ENCODE data around the gene WDR6. TPM values are rescaled to one million over a fixed set of nuclear protein-coding genes. Genes with fewer than 3 reads are reported as not detected.

The WDR6 gene
- polyA plus RNA-seq, 2 donors, result 64.5 to 79.0 TPM

DNA sequence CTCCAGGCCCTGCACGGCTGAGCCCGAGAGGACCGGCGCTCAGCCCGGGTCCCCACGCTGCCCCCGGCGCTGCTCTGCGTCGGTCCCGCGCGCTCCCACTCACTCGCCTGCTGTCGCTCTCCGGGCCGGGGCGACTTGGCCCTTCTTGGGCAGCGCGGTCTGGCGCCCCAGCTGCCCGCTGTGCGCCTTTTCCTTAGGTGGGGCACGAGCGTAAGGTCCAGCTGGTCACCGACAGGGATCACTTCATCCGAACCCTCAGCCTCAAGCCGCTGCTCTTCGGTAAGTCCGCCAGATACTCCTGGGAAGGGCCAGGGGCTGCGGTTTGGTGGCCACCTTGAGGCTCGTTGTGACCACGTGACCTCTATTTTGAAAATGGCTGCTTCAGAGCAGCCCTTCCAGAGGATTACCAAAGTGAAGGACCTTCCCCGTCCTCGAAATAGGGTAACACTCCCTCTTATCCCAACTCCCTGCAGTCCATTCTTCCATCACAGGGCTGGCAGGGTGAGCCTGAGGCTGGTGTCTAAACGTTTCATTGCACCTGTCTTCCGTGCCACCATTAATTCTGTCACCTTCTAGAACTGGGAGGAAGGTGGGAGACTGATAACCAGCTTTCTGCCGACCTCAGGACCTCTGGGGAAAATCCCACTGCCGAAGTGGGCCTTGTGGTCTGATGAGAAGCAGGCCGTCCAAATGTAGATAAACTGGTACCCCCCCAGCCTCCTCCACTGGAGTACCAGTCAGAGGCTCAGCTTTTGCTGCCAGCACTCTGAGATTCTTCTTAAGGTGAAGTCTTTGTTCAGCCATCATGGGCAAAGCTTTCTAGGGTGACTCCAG, 16.3 kb upstream of the WDR6 start:
- WGBS, 2 donors, result 4 to 6% methylated on average over 34 to 40 of the region's 40 CpGs
- peak overlapping the region; percentile 88 to 91 for H3K4me3 ChIP-seq (ENCODE audit: low read depth in 1 of 2, low read length in 2 of 2)
- peaks cover 3 to 12% of the 10 kb centered on the region in 2 donors for H3K4me1 ChIP-seq (ENCODE audit: control insufficient read depth in 2 of 2, insufficient read depth in 2 of 2, low read length in 1 of 2)
- peaks cover 0 to 2% of the 10 kb centered on the region in 2 donors for H3K36me3 ChIP-seq (ENCODE audit: control insufficient read depth in 2 of 2, insufficient read depth in 2 of 2, low read length in 1 of 2)
- H3K27ac ChIP-seq (ENCODE audit: low read depth in 2 of 2, low read length in 1 of 2), result peak overlapping the region; percentile 92 to 95
- H3K9me3 ChIP-seq (ENCODE audit: control insufficient read depth in 2 of 2, insufficient read depth in 1 of 2, low read depth in 1 of 2, low read length in 1 of 2), result no peaks in the 10 kb centered on the region
- H3K27me3 ChIP-seq (ENCODE audit: control insufficient read depth in 1 of 2, insufficient read depth in 2 of 2, low read length in 2 of 2), result no peaks in the 10 kb centered on the region

DNA sequence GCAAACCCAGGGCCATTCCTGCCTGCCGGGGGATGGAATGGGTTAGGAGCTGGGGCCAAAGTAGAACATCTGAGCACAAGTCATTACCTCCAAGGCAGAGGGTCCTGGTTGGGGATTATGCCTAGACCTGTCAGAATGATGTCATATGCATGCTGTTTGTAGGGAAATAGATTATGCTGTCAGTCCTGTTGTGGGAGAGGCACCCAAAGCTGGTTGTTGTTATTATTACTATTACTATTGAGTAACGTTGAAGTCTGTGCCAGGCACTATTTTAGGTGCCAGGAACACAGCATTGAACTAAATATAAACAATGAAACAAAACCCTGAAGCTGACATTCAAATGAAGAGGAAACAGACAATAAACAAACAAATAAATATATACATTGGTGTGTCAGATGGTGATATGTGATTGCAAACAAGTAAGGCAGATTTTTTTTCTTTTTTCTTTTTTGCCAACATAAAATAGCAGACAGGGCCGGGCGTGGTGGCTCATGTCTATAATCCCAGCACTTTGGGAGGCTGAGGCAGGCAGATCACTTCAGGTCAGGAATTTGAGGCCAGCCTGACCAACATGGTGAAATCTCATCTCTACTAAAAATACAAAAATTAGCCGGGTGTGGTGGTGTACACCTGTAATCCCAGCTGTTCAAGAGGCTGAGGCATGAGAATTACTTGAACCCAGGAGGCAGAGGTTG, 15.2 kb upstream of the WDR6 start:
- WGBS, 2 donors, result 61 to 66% methylated on average over 5 of the region's 5 CpGs
- Histone ChIP-seq H3K27ac (ENCODE audit: low read depth in 2 of 2, low read length in 1 of 2) (peak overlapping the region in 1 of 2 donors; percentile 37), H3K4me3 (ENCODE audit: low read depth in 1 of 2, low read length in 2 of 2) (no peak overlapping the region), H3K27me3 (ENCODE audit: control insufficient read depth in 1 of 2, insufficient read depth in 2 of 2, low read length in 2 of 2) (no peaks in the 10 kb centered on the region), H3K36me3 (ENCODE audit: control insufficient read depth in 2 of 2, insufficient read depth in 2 of 2, low read length in 1 of 2) (peaks cover 0 to 6% of the 10 kb centered on the region in 2 donors), H3K9me3 (ENCODE audit: control insufficient read depth in 2 of 2, insufficient read depth in 1 of 2, low read depth in 1 of 2, low read length in 1 of 2) (no peaks in the 10 kb centered on the region), H3K4me1 (ENCODE audit: control insufficient read depth in 2 of 2, insufficient read depth in 2 of 2, low read length in 1 of 2) (peaks cover 3 to 12% of the 10 kb centered on the region in 2 donors)

DNA sequence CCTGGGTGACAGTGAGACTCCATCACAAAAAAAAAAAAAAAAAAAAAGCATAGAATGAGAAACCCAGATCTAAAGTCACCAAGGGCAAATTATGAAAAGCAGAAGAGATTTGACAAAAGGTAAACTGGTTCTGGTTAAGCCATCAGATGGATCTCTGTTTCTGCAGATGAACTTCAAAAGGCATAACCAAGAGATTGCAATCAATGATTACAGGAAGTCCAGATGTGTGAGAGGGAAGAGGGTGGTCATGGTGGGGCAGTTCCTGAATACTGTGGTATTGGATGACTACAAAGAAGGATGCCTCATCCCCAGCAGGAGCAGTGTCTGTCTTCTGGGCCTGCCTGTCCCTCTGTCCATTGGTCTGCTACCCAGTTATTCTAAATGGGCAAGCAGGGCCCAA, 13.4 kb upstream of the WDR6 start:
- H3K9me3 ChIP-seq (ENCODE audit: control insufficient read depth in 2 of 2, insufficient read depth in 1 of 2, low read depth in 1 of 2, low read length in 1 of 2), result no peaks in the 10 kb centered on the region
- no peaks in the 10 kb centered on the region for H3K27me3 ChIP-seq (ENCODE audit: control insufficient read depth in 1 of 2, insufficient read depth in 2 of 2, low read length in 2 of 2)
- no peak overlapping the region for H3K27ac ChIP-seq (ENCODE audit: low read depth in 2 of 2, low read length in 1 of 2)
- no peak overlapping the region for H3K4me3 ChIP-seq (ENCODE audit: low read depth in 1 of 2, low read length in 2 of 2)
- peaks cover 3 to 12% of the 10 kb centered on the region in 2 donors for H3K4me1 ChIP-seq (ENCODE audit: control insufficient read depth in 2 of 2, insufficient read depth in 2 of 2, low read length in 1 of 2)
- peaks cover 0 to 6% of the 10 kb centered on the region in 2 donors for H3K36me3 ChIP-seq (ENCODE audit: control insufficient read depth in 2 of 2, insufficient read depth in 2 of 2, low read length in 1 of 2)

DNA sequence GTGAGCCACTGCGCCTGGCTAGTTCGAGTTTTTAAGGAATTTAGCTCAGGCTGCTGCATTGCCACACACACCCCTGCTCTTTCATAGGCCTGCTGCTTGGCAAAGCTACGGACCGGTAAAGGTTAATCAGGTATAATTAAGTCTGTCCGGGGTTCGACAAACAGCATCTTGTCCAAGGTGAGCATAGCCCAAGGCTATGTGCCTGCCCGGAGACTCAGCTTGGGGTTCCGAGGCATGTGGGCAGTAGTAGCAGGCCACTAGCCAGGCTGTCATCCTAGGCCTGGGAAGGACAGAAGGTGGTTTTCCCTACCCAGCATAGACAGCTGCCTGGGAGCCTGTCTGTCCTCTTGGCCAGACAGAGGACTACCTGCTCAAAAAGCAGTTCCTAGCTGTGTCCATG, 10.6 kb upstream of the WDR6 start:
- Histone ChIP-seq H3K9me3 (ENCODE audit: control insufficient read depth in 2 of 2, insufficient read depth in 1 of 2, low read depth in 1 of 2, low read length in 1 of 2) (no peaks in the 10 kb centered on the region), H3K36me3 (ENCODE audit: control insufficient read depth in 2 of 2, insufficient read depth in 2 of 2, low read length in 1 of 2) (peaks cover 0 to 6% of the 10 kb centered on the region in 2 donors), H3K27ac (ENCODE audit: low read depth in 2 of 2, low read length in 1 of 2) (no peak overlapping the region), H3K27me3 (ENCODE audit: control insufficient read depth in 1 of 2, insufficient read depth in 2 of 2, low read length in 2 of 2) (no peaks in the 10 kb centered on the region), H3K4me3 (ENCODE audit: low read depth in 1 of 2, low read length in 2 of 2) (no peak overlapping the region), H3K4me1 (ENCODE audit: control insufficient read depth in 2 of 2, insufficient read depth in 2 of 2, low read length in 1 of 2) (peaks cover 0 to 2% of the 10 kb centered on the region in 2 donors)
- 90 to 93% methylated on average over 8 of the region's 8 CpGs for WGBS, 2 donors

DNA sequence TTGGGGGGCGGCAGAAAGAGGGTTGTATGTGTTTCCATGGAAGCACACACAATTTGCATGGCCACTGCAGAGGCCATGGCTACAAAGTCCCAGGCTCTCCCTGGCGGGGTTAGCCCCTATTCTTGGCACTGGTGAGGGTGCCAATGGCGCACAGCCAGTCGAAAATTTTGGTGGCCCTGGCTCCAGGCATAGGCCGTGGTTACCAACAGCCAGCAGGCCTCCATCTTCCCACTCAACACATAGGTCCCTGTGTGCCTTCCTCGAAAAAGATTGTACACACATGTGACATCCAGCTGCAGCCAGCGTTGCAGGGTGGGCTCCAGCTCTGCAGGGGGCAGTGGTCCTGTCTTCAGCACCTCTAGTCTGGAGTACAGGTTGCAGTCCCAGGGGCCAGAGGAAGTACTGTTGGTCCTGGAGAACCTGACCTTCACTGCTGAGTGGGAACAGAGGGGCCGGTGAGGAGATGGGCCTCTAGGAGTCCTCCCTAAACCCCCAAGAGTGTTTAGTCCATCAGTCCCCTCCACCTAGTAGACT, 10.0 kb upstream of the WDR6 start:
- H3K36me3 ChIP-seq (ENCODE audit: control insufficient read depth in 2 of 2, insufficient read depth in 2 of 2, low read length in 1 of 2), result peaks cover 0 to 6% of the 10 kb centered on the region in 2 donors
- WGBS, 2 donors, result 84 to 86% methylated on average over 8 of the region's 8 CpGs

DNA sequence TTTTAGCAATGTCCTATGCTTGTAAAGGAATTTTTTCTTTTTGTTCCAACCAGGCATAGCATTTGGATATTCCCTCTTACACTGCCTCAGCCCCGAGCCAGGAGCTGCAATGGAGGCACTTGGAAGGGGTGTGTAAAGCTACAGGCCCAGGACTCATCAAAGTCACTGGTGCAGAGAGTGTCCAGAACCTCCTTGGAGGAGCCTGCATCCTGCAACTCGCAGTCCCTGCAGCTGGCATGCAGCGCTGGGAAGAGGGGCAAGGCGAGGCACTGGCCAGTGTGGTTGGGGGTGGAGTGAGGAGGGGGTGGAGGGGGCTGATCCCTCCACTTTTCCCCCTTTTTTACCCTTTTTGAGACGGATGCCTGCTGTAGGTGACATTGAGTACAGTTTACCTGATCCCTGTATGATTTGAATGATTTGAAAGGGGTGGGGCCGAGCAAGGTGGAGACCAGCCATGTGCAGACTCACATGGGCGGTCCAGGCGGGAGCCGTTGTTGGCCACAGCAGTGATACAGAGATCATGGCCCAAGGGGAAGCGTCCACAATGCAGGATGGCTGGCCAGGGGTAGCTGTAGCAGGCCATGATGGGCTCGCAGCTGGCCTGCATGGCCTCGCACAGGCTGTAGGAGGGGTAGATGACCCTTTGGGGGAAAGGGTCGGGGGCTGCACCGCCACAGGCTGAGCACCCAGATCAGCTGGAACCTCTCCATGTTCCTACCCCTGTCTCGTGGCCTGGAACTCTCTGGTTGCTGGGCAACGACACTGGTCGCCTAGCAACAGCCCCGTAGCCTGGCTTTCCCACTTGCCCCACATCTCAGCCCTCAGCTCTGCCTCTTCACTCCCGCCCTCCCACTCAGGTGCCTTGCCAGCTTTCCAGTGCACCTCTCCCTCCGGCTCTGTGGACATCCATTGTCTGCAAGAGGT, 9.2 kb upstream of the WDR6 start:
- peaks cover 0 to 6% of the 10 kb centered on the region in 2 donors for H3K36me3 ChIP-seq (ENCODE audit: control insufficient read depth in 2 of 2, insufficient read depth in 2 of 2, low read length in 1 of 2)
- WGBS, 2 donors, result 79 to 81% methylated on average over 20 of the region's 20 CpGs

More for the DNA sequence above, 10.0 kb upstream of the WDR6 start:
- Histone ChIP-seq H3K9me3 (ENCODE audit: control insufficient read depth in 2 of 2, insufficient read depth in 1 of 2, low read depth in 1 of 2, low read length in 1 of 2) (no peaks in the 10 kb centered on the region), H3K27me3 (ENCODE audit: control insufficient read depth in 1 of 2, insufficient read depth in 2 of 2, low read length in 2 of 2) (no peaks in the 10 kb centered on the region), H3K4me3 (ENCODE audit: low read depth in 1 of 2, low read length in 2 of 2) (no peak overlapping the region), H3K4me1 (ENCODE audit: control insufficient read depth in 2 of 2, insufficient read depth in 2 of 2, low read length in 1 of 2) (no peaks in the 10 kb centered on the region), H3K27ac (ENCODE audit: low read depth in 2 of 2, low read length in 1 of 2) (no peak overlapping the region)

DNA sequence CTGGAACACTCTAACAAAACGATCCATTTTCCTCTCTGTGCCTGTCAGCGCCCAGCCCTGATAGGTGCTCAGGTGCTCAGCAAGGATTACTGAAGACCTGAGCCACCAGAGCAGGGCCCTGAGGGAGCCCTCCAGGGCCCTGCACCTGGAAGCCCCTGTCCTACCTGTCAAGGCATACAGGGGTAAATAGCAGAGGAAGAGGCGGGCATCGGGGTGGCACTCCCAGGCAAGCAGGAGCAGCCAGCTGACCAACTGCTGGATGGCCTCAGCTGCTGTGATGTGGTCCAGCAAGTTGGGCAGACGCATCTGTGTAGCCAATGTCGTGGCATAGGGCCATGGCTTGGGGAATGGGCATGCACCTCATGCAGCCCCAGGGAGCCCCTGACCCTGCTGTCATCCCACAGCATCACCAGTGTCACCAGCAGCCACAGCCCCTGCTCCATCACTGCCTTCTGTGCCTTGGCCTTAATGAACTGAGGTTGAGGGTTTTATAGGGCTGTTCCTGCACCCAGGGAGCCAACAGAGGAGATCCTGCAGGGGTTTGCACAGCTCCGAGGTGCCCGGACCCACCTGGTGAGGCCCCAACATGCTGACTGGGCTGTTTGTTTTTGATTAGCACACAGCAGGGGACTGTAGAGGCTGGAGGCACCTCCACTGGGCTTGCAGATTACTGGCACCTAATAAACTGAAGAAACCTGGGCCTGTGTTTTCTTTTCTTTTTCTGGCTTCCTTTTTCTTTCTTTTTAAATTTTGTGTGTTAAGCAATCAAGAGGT, 7.9 kb upstream of the WDR6 start:
- H3K9me3 ChIP-seq (ENCODE audit: control insufficient read depth in 2 of 2, insufficient read depth in 1 of 2, low read depth in 1 of 2, low read length in 1 of 2), result no peaks in the 10 kb centered on the region
- H3K4me3 ChIP-seq (ENCODE audit: low read depth in 1 of 2, low read length in 2 of 2), result no peak overlapping the region
- H3K36me3 ChIP-seq (ENCODE audit: control insufficient read depth in 2 of 2, insufficient read depth in 2 of 2, low read length in 1 of 2), result peaks cover 0 to 6% of the 10 kb centered on the region in 2 donors
- 85% methylated on average over 8 of the region's 8 CpGs for WGBS, 2 donors
- no peaks in the 10 kb centered on the region for H3K4me1 ChIP-seq (ENCODE audit: control insufficient read depth in 2 of 2, insufficient read depth in 2 of 2, low read length in 1 of 2)
- H3K27ac ChIP-seq (ENCODE audit: low read depth in 2 of 2, low read length in 1 of 2), result no peak overlapping the region
- no peaks in the 10 kb centered on the region for H3K27me3 ChIP-seq (ENCODE audit: control insufficient read depth in 1 of 2, insufficient read depth in 2 of 2, low read length in 2 of 2)

More for the DNA sequence above, 9.2 kb upstream of the WDR6 start:
- H3K4me1 ChIP-seq (ENCODE audit: control insufficient read depth in 2 of 2, insufficient read depth in 2 of 2, low read length in 1 of 2), result no peaks in the 10 kb centered on the region
- H3K9me3 ChIP-seq (ENCODE audit: control insufficient read depth in 2 of 2, insufficient read depth in 1 of 2, low read depth in 1 of 2, low read length in 1 of 2), result no peaks in the 10 kb centered on the region
- no peaks in the 10 kb centered on the region for H3K27me3 ChIP-seq (ENCODE audit: control insufficient read depth in 1 of 2, insufficient read depth in 2 of 2, low read length in 2 of 2)
- no peak overlapping the region for H3K4me3 ChIP-seq (ENCODE audit: low read depth in 1 of 2, low read length in 2 of 2)
- H3K27ac ChIP-seq (ENCODE audit: low read depth in 2 of 2, low read length in 1 of 2), result no peak overlapping the region

DNA sequence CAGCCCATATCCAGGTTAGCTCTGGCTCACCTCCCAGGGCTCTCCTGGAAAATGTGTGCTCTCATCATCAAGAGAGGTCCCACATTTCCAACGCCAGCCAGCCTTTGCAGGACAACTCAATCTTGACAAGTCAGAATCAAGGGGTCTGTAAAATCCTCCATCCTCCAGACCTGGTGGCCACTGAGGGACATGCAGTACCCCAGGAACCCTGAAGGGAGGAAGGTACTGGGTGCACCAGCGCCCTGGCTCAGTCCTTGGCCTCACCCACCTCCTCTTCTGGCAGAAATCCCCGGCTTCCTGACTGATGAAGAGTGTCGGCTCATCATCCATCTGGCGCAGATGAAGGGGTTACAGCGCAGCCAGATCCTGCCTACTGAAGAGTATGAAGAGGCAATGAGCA, 6.0 kb upstream of the WDR6 start:
- no peaks in the 10 kb centered on the region for H3K27me3 ChIP-seq (ENCODE audit: control insufficient read depth in 1 of 2, insufficient read depth in 2 of 2, low read length in 2 of 2)
- H3K4me1 ChIP-seq (ENCODE audit: control insufficient read depth in 2 of 2, insufficient read depth in 2 of 2, low read length in 1 of 2), result peaks cover 0 to 3% of the 10 kb centered on the region in 2 donors
- H3K9me3 ChIP-seq (ENCODE audit: control insufficient read depth in 2 of 2, insufficient read depth in 1 of 2, low read depth in 1 of 2, low read length in 1 of 2), result no peaks in the 10 kb centered on the region
- H3K4me3 ChIP-seq (ENCODE audit: low read depth in 1 of 2, low read length in 2 of 2), result no peak overlapping the region
- no peak overlapping the region for H3K27ac ChIP-seq (ENCODE audit: low read depth in 2 of 2, low read length in 1 of 2)
- 85 to 86% methylated on average over 6 of the region's 6 CpGs for WGBS, 2 donors
- H3K36me3 ChIP-seq (ENCODE audit: control insufficient read depth in 2 of 2, insufficient read depth in 2 of 2, low read length in 1 of 2), result peaks cover 0 to 4% of the 10 kb centered on the region in 2 donors
